LNCaP clone FGC (cell line): Measurements from ENCODE around the gene LSAMP.

Experiments
- DNase-seq: peaks from one replicate; pipeline ENCODE4 v3.0.0-alpha.2; 2011; ENCODE audit warnings: low read depth
- H3K4me3 ChIP-seq: 2 replicates; pipeline ENCODE4 v1.5.1; 2011; ENCODE audit warnings: mild to moderate bottlenecking, low read depth, low read length, control low read depth
- CTCF ChIP-seq: IDR thresholded peaks from 2 replicates; pipeline ENCODE4 v1.5.1; 2012; ENCODE audit warnings: mild to moderate bottlenecking; ENCODE audit not compliant: control insufficient read depth, insufficient read depth; ENCODE audit errors: extremely low read depth

The LSAMP gene

GRCh38 chr3:115996420-115997108, 448.7 kb downstream of the LSAMP start:
- no peak for TF ChIP-seq CTCF

GRCh38 chr3:115990669-115991068, 454.6 kb downstream of the LSAMP start:
- no peak for TF ChIP-seq CTCF

More at GRCh38 chr3:115996420-115997108, 448.7 kb downstream of the LSAMP start:
- no peak for DNase-seq
- H3K4me3 ChIP-seq = no peak overlapping the region

GRCh38 chr3:115989684-115990421, 455.4 kb downstream of the LSAMP start:
- TF ChIP-seq CTCF = no peak
- DNase-seq = no peak

More at GRCh38 chr3:115990669-115991068, 454.6 kb downstream of the LSAMP start:
- DNase-seq = no peak
- no peak overlapping the region for H3K4me3 ChIP-seq

GRCh38 chr3:115986555-115987207, 458.6 kb downstream of the LSAMP start:
- no peak overlapping the region for H3K4me3 ChIP-seq
- TF ChIP-seq CTCF = 0 out of 2 replicates have a peak, but pooled peaks have one; percentile 12
- no peak for DNase-seq

More at GRCh38 chr3:115989684-115990421, 455.4 kb downstream of the LSAMP start:
- no peak overlapping the region for H3K4me3 ChIP-seq

- no peak overlapping the region for H3K4me3 ChIP-seq
- DNase-seq = no peak
- no peak for TF ChIP-seq CTCF
Observed at GRCh38 chr3:115982629-115983028, 462.7 kb downstream of the LSAMP start.

GRCh38 chr3:115982108-115982507, 463.2 kb downstream of the LSAMP start:
- TF ChIP-seq CTCF = no peak
- DNase-seq = no peak
- no peak overlapping the region for H3K4me3 ChIP-seq
